ENCODE results near the gene TRPV6. TPM values are rescaled to one million over a fixed set of nuclear protein-coding genes. Genes with fewer than 3 reads are reported as not detected.

Gene TRPV6
- polyA plus RNA-seq, 1 donor from 2014 or later, result 0.30 TPM

- H2AFZ ChIP-seq (ENCODE audit: low read depth, low read length), result no peak overlapping the region
- no peak overlapping the region for H3K4me2 ChIP-seq (ENCODE audit: low read length)
- no peaks in the 10 kb centered on the region for H4K20me1 ChIP-seq (ENCODE audit: insufficient read depth)
- H3K79me2 ChIP-seq (replicated peaks; ENCODE audit: insufficient read depth, low read length), result no peaks in the 10 kb centered on the region
- H3F3A ChIP-seq (ENCODE audit: insufficient read depth, low read length, poor library complexity, severe bottlenecking), result no peaks in the 10 kb centered on the region
- H3K9me3 ChIP-seq (ENCODE audit: low read length), result no peaks in the 10 kb centered on the region
- no peak overlapping the region for H3K4me3 ChIP-seq (ENCODE audit: low read length)
- no peak for TF ChIP-seq RAD21 (conservative IDR thresholded peaks at IDR 0.05)
- no peak for TF ChIP-seq CTCF (IDR thresholded peaks at IDR 0.05; ENCODE audit: poor library complexity, severe bottlenecking)
- no peak for TF ChIP-seq EP300 (conservative IDR thresholded peaks at IDR 0.05; ENCODE audit: poor library complexity, severe bottlenecking)
- TF ChIP-seq SMC3 (conservative IDR thresholded peaks at IDR 0.05; ENCODE audit: poor library complexity), result no peak
- TF ChIP-seq POLR2AphosphoS5 (IDR thresholded peaks at IDR 0.05), result no peak
- no peak for TF ChIP-seq TAF1 (IDR thresholded peaks at IDR 0.05; ENCODE audit: low read depth)
- no peak for TF ChIP-seq REST (IDR thresholded peaks at IDR 0.05; ENCODE audit: borderline replicate concordance)
- no peak for TF ChIP-seq MXI1 (conservative IDR thresholded peaks at IDR 0.05; ENCODE audit: poor library complexity, severe bottlenecking)
- no peak for TF ChIP-seq EZH2 (IDR thresholded peaks at IDR 0.05; ENCODE audit: borderline replicate concordance, insufficient read depth, low read length, poor library complexity, severe bottlenecking)
- H3K36me3 ChIP-seq (ENCODE audit: insufficient read depth, low read length), result no peaks in the 10 kb centered on the region
- no peak overlapping the region for H3K9ac ChIP-seq (ENCODE audit: low read length)
- no peak overlapping the region for H3K27ac ChIP-seq (ENCODE audit: low read length)
- no peaks in the 10 kb centered on the region for H3K9me2 ChIP-seq (ENCODE audit: insufficient read depth, low read length)
- no peaks in the 10 kb centered on the region for H3K27me3 ChIP-seq (ENCODE audit: insufficient read depth, low read depth, low read length)
Measured at GRCh38 chr7:142887282-142888015, 1.9 kb upstream of the TRPV6 start.

- Histone ChIP-seq H3K9ac (ENCODE audit: low read length) (no peak overlapping the region), H3K27ac (ENCODE audit: low read length) (no peak overlapping the region), H3K4me3 (ENCODE audit: low read length) (no peak overlapping the region), H4K20me1 (ENCODE audit: insufficient read depth) (no peaks in the 10 kb centered on the region), H3K79me2 (replicated peaks; ENCODE audit: insufficient read depth, low read length) (no peaks in the 10 kb centered on the region), H3K4me2 (ENCODE audit: low read length) (no peak overlapping the region), H2AFZ (ENCODE audit: low read depth, low read length) (no peak overlapping the region), H3K27me3 (ENCODE audit: insufficient read depth, low read depth, low read length) (no peaks in the 10 kb centered on the region), H3F3A (ENCODE audit: insufficient read depth, low read length, poor library complexity, severe bottlenecking) (no peaks in the 10 kb centered on the region), H3K9me2 (ENCODE audit: insufficient read depth, low read length) (no peaks in the 10 kb centered on the region), H3K36me3 (ENCODE audit: insufficient read depth, low read length) (no peaks in the 10 kb centered on the region), H3K9me3 (ENCODE audit: low read length) (no peaks in the 10 kb centered on the region)
- no peak for TF ChIP-seq MXI1 (conservative IDR thresholded peaks at IDR 0.05; ENCODE audit: poor library complexity, severe bottlenecking)
- TF ChIP-seq POLR2AphosphoS5 (IDR thresholded peaks at IDR 0.05), result no peak
- no peak for TF ChIP-seq TAF1 (IDR thresholded peaks at IDR 0.05; ENCODE audit: low read depth)
- no peak for TF ChIP-seq EZH2 (IDR thresholded peaks at IDR 0.05; ENCODE audit: borderline replicate concordance, insufficient read depth, low read length, poor library complexity, severe bottlenecking)
- no peak for TF ChIP-seq RAD21 (conservative IDR thresholded peaks at IDR 0.05)
- no peak for TF ChIP-seq SMC3 (conservative IDR thresholded peaks at IDR 0.05; ENCODE audit: poor library complexity)
- no peak for TF ChIP-seq REST (IDR thresholded peaks at IDR 0.05; ENCODE audit: borderline replicate concordance)
Measured at GRCh38 chr7:142886866-142887265, 1.3 kb upstream of the TRPV6 start.
